WTC11 (cell line): ENCODE measurements around the gene RALA. TPM values are rescaled to one million over a fixed set of nuclear protein-coding genes. Genes with fewer than 3 reads are reported as not detected.

Source experiments
- ATAC-seq: fragments of 200-7000 bp; cut with Tn5 transposase; 2 replicates; pipeline ENCODE4 v1.10.0; 2021; ENCODE audit warnings: mild to moderate bottlenecking, moderate library complexity
- CTCF ChIA-PET: fragments of 300-600 bp; sonication (Branson Sonifier 250); formaldehyde crosslinking; loops from one replicate; lab custom pipeline; 2021; ENCODE audit warnings: antibody characterized with exemption; lab: Charles Lee
- POLR2A ChIA-PET: fragments of 350-600 bp; sonication (Branson Sonifier 250); formaldehyde crosslinking; loops from one replicate; lab custom pipeline; 2021; ENCODE audit warnings: antibody characterized with exemption; lab: Charles Lee
- DNase-seq: peaks from one replicate; pipeline ENCODE4 v3.0.0; 2021; ENCODE audit warnings: low spot score
- H3K27ac Mint-ChIP-seq: 2 replicates; pipeline ENCODE4 v1.8.0; 2021; ENCODE audit warnings: mixed read lengths
- H3K27me3 Mint-ChIP-seq: 2 replicates; pipeline ENCODE4 v1.8.0; 2021; ENCODE audit warnings: low read depth, mild to moderate bottlenecking, moderate library complexity, mixed read lengths
- H3K36me3 Mint-ChIP-seq: 2 replicates; pipeline ENCODE4 v1.8.0; 2021; ENCODE audit warnings: mixed read lengths
- H3K4me1 Mint-ChIP-seq: 2 replicates; pipeline ENCODE4 v1.8.0; 2022; ENCODE audit warnings: mixed read lengths
- H3K4me3 Mint-ChIP-seq: 2 replicates; pipeline ENCODE4 v1.8.0; 2021; ENCODE audit warnings: mild to moderate bottlenecking, moderate library complexity, mixed read lengths
- H3K9me3 Mint-ChIP-seq: 2 replicates; pipeline ENCODE4 v1.8.0; 2021; ENCODE audit warnings: mixed read lengths
- CBFB ChIP-seq: sonication (generic); formaldehyde crosslinking; IDR thresholded peaks from 2 replicates; pipeline ENCODE4 v1.8.1; 2022; ENCODE audit warnings: mild to moderate bottlenecking, low read depth, missing genetic modification reagents
- CREM ChIP-seq: sonication (generic); formaldehyde crosslinking; IDR thresholded peaks from 2 replicates; pipeline ENCODE4 v1.8.1; 2022; ENCODE audit warnings: mild to moderate bottlenecking, missing genetic modification reagents, moderate library complexity
- NR1H2 ChIP-seq: sonication (generic); formaldehyde crosslinking; IDR thresholded peaks from 2 replicates; pipeline ENCODE4 v1.9.0; 2021; ENCODE audit warnings: mild to moderate bottlenecking, moderate library complexity, missing genetic modification reagents
- PRRX2 ChIP-seq: fragments of 250-450 bp; sonication (Bioruptor Pico); IDR thresholded peaks from 2 replicates; pipeline ENCODE4 v1.8.0; 2021; ENCODE audit warnings: mild to moderate bottlenecking
- TEAD1 ChIP-seq: sonication (generic); formaldehyde crosslinking; IDR thresholded peaks from 2 replicates; pipeline ENCODE4 v1.8.0; 2022; ENCODE audit warnings: mild to moderate bottlenecking, missing genetic modification reagents
- ZNF263 ChIP-seq: sonication (generic); formaldehyde crosslinking; IDR thresholded peaks from 2 replicates; pipeline ENCODE4 v1.8.1; 2022; ENCODE audit warnings: low read depth, mild to moderate bottlenecking, moderate library complexity, missing genetic modification reagents
- ZNF317 ChIP-seq: sonication (generic); formaldehyde crosslinking; IDR thresholded peaks from 2 replicates; pipeline ENCODE4 v1.8.1; 2023; ENCODE audit warnings: low read depth, mild to moderate bottlenecking, moderate library complexity, missing genetic modification reagents, borderline replicate concordance
- total RNA-seq: library from RNA; stranded (reverse); gene quantifications from 3 replicates; pipeline ENCODE4 v1.2.3, GENCODE V29; 2021
- TF ChIP-seq, protein P1 (sequence below): sonication (generic); formaldehyde crosslinking; IDR thresholded peaks from 2 replicates; pipeline ENCODE4 v1.8.0; 2023; ENCODE audit warnings: mild to moderate bottlenecking, missing genetic modification reagents
- TF ChIP-seq, protein P2 (sequence below): sonication (generic); formaldehyde crosslinking; IDR thresholded peaks from 2 replicates; pipeline ENCODE4 v1.8.0; 2023; ENCODE audit warnings: missing genetic modification reagents, mild to moderate bottlenecking, borderline replicate concordance
- TF ChIP-seq, protein P3 (sequence below): sonication (generic); formaldehyde crosslinking; IDR thresholded peaks from 2 replicates; pipeline ENCODE4 v1.8.0; 2023; ENCODE audit warnings: missing genetic modification reagents
- TF ChIP-seq, protein P4 (sequence below): sonication (generic); formaldehyde crosslinking; IDR thresholded peaks from 2 replicates; pipeline ENCODE4 v1.8.1; 2023; ENCODE audit warnings: mild to moderate bottlenecking, missing genetic modification reagents
- TF ChIP-seq, protein P5 (sequence below): sonication (generic); formaldehyde crosslinking; IDR thresholded peaks from 2 replicates; pipeline ENCODE4 v1.8.0; 2022; ENCODE audit warnings: mild to moderate bottlenecking, missing genetic modification reagents
- TF ChIP-seq, protein P6 (sequence below): sonication (generic); formaldehyde crosslinking; IDR thresholded peaks from 2 replicates; pipeline ENCODE4 v1.8.1; 2022; ENCODE audit warnings: missing genetic modification reagents, borderline replicate concordance
- TF ChIP-seq, protein P7 (sequence below): sonication (generic); formaldehyde crosslinking; IDR thresholded peaks from 2 replicates; pipeline ENCODE4 v1.8.1; 2023; ENCODE audit warnings: mild to moderate bottlenecking, missing genetic modification reagents
- TF ChIP-seq, protein P8 (sequence below): fragments of 250-450 bp; sonication (Bioruptor Pico); IDR thresholded peaks from 2 replicates; pipeline ENCODE4 v1.9.0; 2021; ENCODE audit warnings: mild to moderate bottlenecking, borderline replicate concordance

Gene RALA
- total RNA-seq, 1 experiment from 2014 or later: 57.3 TPM

DNA sequence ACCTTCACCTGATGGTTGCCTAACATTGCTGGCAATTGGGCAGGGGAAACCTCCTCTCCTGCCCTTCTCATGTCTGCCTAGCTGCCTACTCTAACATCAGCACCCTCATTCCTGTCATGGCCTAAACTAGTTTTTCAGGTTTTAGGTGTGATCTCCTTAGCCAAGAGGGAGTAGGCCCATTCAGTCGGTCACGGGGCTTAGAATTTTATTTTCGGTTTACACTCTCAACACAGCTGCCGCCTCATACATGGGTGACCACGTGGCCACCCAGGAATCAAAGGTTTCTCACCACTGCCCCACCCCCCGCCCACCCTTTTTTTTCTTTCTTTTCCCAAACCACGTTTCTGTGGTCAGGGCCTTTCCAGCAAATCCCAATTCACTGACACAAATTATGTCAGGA is 97.2 kb downstream of the RALA start:
- H3K27me3 Mint-ChIP-seq: peaks cover 3% of the 10 kb centered on the region
- H3K4me3 Mint-ChIP-seq: no peak overlapping the region
- H3K9me3 Mint-ChIP-seq: peaks cover 24% of the 10 kb centered on the region
- TF ChIP-seq, protein P1, sequence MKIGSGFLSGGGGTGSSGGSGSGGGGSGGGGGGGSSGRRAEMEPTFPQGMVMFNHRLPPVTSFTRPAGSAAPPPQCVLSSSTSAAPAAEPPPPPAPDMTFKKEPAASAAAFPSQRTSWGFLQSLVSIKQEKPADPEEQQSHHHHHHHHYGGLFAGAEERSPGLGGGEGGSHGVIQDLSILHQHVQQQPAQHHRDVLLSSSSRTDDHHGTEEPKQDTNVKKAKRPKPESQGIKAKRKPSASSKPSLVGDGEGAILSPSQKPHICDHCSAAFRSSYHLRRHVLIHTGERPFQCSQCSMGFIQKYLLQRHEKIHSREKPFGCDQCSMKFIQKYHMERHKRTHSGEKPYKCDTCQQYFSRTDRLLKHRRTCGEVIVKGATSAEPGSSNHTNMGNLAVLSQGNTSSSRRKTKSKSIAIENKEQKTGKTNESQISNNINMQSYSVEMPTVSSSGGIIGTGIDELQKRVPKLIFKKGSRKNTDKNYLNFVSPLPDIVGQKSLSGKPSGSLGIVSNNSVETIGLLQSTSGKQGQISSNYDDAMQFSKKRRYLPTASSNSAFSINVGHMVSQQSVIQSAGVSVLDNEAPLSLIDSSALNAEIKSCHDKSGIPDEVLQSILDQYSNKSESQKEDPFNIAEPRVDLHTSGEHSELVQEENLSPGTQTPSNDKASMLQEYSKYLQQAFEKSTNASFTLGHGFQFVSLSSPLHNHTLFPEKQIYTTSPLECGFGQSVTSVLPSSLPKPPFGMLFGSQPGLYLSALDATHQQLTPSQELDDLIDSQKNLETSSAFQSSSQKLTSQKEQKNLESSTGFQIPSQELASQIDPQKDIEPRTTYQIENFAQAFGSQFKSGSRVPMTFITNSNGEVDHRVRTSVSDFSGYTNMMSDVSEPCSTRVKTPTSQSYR: no peak
- TF ChIP-seq, protein P2, sequence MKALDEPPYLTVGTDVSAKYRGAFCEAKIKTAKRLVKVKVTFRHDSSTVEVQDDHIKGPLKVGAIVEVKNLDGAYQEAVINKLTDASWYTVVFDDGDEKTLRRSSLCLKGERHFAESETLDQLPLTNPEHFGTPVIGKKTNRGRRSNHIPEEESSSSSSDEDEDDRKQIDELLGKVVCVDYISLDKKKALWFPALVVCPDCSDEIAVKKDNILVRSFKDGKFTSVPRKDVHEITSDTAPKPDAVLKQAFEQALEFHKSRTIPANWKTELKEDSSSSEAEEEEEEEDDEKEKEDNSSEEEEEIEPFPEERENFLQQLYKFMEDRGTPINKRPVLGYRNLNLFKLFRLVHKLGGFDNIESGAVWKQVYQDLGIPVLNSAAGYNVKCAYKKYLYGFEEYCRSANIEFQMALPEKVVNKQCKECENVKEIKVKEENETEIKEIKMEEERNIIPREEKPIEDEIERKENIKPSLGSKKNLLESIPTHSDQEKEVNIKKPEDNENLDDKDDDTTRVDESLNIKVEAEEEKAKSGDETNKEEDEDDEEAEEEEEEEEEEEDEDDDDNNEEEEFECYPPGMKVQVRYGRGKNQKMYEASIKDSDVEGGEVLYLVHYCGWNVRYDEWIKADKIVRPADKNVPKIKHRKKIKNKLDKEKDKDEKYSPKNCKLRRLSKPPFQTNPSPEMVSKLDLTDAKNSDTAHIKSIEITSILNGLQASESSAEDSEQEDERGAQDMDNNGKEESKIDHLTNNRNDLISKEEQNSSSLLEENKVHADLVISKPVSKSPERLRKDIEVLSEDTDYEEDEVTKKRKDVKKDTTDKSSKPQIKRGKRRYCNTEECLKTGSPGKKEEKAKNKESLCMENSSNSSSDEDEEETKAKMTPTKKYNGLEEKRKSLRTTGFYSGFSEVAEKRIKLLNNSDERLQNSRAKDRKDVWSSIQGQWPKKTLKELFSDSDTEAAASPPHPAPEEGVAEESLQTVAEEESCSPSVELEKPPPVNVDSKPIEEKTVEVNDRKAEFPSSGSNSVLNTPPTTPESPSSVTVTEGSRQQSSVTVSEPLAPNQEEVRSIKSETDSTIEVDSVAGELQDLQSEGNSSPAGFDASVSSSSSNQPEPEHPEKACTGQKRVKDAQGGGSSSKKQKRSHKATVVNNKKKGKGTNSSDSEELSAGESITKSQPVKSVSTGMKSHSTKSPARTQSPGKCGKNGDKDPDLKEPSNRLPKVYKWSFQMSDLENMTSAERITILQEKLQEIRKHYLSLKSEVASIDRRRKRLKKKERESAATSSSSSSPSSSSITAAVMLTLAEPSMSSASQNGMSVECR (CRISPR knock-in tag): no peak
- TF ChIP-seq, protein P3, sequence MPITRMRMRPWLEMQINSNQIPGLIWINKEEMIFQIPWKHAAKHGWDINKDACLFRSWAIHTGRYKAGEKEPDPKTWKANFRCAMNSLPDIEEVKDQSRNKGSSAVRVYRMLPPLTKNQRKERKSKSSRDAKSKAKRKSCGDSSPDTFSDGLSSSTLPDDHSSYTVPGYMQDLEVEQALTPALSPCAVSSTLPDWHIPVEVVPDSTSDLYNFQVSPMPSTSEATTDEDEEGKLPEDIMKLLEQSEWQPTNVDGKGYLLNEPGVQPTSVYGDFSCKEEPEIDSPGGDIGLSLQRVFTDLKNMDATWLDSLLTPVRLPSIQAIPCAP: no peak
- TF ChIP-seq, protein P4, sequence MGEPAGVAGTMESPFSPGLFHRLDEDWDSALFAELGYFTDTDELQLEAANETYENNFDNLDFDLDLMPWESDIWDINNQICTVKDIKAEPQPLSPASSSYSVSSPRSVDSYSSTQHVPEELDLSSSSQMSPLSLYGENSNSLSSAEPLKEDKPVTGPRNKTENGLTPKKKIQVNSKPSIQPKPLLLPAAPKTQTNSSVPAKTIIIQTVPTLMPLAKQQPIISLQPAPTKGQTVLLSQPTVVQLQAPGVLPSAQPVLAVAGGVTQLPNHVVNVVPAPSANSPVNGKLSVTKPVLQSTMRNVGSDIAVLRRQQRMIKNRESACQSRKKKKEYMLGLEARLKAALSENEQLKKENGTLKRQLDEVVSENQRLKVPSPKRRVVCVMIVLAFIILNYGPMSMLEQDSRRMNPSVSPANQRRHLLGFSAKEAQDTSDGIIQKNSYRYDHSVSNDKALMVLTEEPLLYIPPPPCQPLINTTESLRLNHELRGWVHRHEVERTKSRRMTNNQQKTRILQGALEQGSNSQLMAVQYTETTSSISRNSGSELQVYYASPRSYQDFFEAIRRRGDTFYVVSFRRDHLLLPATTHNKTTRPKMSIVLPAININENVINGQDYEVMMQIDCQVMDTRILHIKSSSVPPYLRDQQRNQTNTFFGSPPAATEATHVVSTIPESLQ (CRISPR knock-in tag): no peak
- TF ChIP-seq CBFB (CRISPR knock-in tag): no peak
- TF ChIP-seq PRRX2 (CRISPR knock-in tag): no peak
- TF ChIP-seq CREM (CRISPR knock-in tag): no peak
- TF ChIP-seq, protein P5, sequence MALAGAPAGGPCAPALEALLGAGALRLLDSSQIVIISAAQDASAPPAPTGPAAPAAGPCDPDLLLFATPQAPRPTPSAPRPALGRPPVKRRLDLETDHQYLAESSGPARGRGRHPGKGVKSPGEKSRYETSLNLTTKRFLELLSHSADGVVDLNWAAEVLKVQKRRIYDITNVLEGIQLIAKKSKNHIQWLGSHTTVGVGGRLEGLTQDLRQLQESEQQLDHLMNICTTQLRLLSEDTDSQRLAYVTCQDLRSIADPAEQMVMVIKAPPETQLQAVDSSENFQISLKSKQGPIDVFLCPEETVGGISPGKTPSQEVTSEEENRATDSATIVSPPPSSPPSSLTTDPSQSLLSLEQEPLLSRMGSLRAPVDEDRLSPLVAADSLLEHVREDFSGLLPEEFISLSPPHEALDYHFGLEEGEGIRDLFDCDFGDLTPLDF (CRISPR knock-in tag): no peak
- no peak for TF ChIP-seq ZNF317 (CRISPR knock-in tag)
- TF ChIP-seq, protein P6, sequence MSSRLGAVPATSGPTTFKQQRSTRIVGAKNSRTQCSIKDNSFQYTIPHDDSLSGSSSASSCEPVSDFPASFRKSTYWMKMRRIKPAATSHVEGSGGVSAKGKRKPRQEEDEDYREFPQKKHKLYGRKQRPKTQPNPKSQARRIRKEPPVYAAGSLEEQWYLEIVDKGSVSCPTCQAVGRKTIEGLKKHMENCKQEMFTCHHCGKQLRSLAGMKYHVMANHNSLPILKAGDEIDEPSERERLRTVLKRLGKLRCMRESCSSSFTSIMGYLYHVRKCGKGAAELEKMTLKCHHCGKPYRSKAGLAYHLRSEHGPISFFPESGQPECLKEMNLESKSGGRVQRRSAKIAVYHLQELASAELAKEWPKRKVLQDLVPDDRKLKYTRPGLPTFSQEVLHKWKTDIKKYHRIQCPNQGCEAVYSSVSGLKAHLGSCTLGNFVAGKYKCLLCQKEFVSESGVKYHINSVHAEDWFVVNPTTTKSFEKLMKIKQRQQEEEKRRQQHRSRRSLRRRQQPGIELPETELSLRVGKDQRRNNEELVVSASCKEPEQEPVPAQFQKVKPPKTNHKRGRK (CRISPR knock-in tag): no peak
- no peak for TF ChIP-seq TEAD1 (CRISPR knock-in tag)
- no peak for DNase-seq
- peaks cover 19% of the 10 kb centered on the region for H3K36me3 Mint-ChIP-seq
- peaks cover 53% of the 10 kb centered on the region for H3K4me1 Mint-ChIP-seq
- ChIA-PET CTCF (interaction anchor here (0.6 to 1.6 kb wide), 3 partner anchors 21 to 365 kb away, joined by 4 to 8 read pairs (median 5); no protein-coding TSS in a partner anchor), POLR2A (no interaction called here)
- H3K27ac Mint-ChIP-seq: peak overlapping the region; percentile 59; the same call in 1 of the 2 replicates
- ATAC-seq: peak; percentile 58

DNA sequence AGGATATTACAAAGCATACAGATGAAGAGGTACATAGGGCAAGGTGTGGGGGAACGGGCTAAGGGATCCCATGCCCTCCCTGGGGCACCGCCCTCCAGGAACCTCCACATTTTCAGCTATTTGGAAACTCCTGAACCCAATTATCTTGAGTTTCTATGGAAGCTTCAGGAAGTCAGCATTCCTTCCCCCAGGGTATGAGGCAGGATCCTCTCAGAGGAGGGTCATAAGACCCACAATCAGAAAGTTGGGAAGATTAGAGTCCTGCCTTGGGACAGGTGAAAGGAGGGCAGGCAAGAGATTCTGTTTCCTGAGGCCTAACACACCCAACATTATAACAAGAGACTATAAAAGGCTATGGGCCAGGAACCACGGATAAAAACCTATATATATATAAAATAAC is 98.0 kb downstream of the RALA start:
- Mint-ChIP-seq H3K27ac (no peak overlapping the region), H3K27me3 (no peaks in the 10 kb centered on the region), H3K9me3 (peaks cover 16% of the 10 kb centered on the region), H3K36me3 (peaks cover 13% of the 10 kb centered on the region), H3K4me1 (peaks cover 53% of the 10 kb centered on the region), H3K4me3 (peak overlapping the region; percentile 27)
- CTCF ChIA-PET: interaction anchor here (1.5 to 1.6 kb wide), 2 partner anchors 21 to 141 kb away, joined by 5 to 8 read pairs; no protein-coding TSS in a partner anchor
- no peak for DNase-seq
- POLR2A ChIA-PET: interaction anchor here (1.4 kb wide), 1 partner anchor 12 kb away, joined by 7 read pairs; no protein-coding TSS in a partner anchor
- no peak for ATAC-seq
- TF ChIP-seq ZNF263 (CRISPR knock-in tag) (no peak), NR1H2 (CRISPR knock-in tag) (no peak)
- TF ChIP-seq, protein P7, sequence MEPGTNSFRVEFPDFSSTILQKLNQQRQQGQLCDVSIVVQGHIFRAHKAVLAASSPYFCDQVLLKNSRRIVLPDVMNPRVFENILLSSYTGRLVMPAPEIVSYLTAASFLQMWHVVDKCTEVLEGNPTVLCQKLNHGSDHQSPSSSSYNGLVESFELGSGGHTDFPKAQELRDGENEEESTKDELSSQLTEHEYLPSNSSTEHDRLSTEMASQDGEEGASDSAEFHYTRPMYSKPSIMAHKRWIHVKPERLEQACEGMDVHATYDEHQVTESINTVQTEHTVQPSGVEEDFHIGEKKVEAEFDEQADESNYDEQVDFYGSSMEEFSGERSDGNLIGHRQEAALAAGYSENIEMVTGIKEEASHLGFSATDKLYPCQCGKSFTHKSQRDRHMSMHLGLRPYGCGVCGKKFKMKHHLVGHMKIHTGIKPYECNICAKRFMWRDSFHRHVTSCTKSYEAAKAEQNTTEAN (CRISPR knock-in tag): no peak
- TF ChIP-seq, protein P8, sequence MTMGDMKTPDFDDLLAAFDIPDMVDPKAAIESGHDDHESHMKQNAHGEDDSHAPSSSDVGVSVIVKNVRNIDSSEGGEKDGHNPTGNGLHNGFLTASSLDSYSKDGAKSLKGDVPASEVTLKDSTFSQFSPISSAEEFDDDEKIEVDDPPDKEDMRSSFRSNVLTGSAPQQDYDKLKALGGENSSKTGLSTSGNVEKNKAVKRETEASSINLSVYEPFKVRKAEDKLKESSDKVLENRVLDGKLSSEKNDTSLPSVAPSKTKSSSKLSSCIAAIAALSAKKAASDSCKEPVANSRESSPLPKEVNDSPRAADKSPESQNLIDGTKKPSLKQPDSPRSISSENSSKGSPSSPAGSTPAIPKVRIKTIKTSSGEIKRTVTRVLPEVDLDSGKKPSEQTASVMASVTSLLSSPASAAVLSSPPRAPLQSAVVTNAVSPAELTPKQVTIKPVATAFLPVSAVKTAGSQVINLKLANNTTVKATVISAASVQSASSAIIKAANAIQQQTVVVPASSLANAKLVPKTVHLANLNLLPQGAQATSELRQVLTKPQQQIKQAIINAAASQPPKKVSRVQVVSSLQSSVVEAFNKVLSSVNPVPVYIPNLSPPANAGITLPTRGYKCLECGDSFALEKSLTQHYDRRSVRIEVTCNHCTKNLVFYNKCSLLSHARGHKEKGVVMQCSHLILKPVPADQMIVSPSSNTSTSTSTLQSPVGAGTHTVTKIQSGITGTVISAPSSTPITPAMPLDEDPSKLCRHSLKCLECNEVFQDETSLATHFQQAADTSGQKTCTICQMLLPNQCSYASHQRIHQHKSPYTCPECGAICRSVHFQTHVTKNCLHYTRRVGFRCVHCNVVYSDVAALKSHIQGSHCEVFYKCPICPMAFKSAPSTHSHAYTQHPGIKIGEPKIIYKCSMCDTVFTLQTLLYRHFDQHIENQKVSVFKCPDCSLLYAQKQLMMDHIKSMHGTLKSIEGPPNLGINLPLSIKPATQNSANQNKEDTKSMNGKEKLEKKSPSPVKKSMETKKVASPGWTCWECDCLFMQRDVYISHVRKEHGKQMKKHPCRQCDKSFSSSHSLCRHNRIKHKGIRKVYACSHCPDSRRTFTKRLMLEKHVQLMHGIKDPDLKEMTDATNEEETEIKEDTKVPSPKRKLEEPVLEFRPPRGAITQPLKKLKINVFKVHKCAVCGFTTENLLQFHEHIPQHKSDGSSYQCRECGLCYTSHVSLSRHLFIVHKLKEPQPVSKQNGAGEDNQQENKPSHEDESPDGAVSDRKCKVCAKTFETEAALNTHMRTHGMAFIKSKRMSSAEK (CRISPR knock-in tag): no peak
